Measurements from ENCODE around the gene AOC2.
"Not testable (repeated sequence)": the region's sequence is repeated elsewhere in the genome, so short reads cannot be mapped to it uniquely, and the experiment has no call there.

Gene AOC2

GRCh38 chr17:42868338-42868737 lies 24.0 kb downstream of the AOC2 start:
- DNase-seq (ENCODE audit: low read depth): no peak
- no peak for TF ChIP-seq CTCF (conservative IDR thresholded peaks at IDR 0.05; ENCODE audit: low read depth, low read length)
- H3K4me3 ChIP-seq (ENCODE audit: low read depth, low read length): no peak overlapping the region

GRCh38 chr17:42871647-42872046 lies 27.3 kb downstream of the AOC2 start:
- TF ChIP-seq CTCF (conservative IDR thresholded peaks at IDR 0.05; ENCODE audit: low read depth, low read length): no peak
- no peak overlapping the region for H3K4me3 ChIP-seq (ENCODE audit: low read depth, low read length)
- DNase-seq (ENCODE audit: low read depth): no peak

GRCh38 chr17:42872251-42872965 lies 28.0 kb downstream of the AOC2 start:
- DNase-seq (ENCODE audit: low read depth): no peak
- TF ChIP-seq CTCF (conservative IDR thresholded peaks at IDR 0.05; ENCODE audit: low read depth, low read length): no peak
- no peak overlapping the region for H3K4me3 ChIP-seq (ENCODE audit: low read depth, low read length)

- no peak for DNase-seq (ENCODE audit: low read depth)
- TF ChIP-seq CTCF (conservative IDR thresholded peaks at IDR 0.05; ENCODE audit: low read depth, low read length): no peak
- no peak overlapping the region for H3K4me3 ChIP-seq (ENCODE audit: low read depth, low read length)
Observed at GRCh38 chr17:42873315-42873714, 28.9 kb downstream of the AOC2 start.

GRCh38 chr17:42873932-42874695 lies 29.7 kb downstream of the AOC2 start:
- not testable (repeated sequence) for H3K4me3 ChIP-seq (ENCODE audit: low read depth, low read length); DNase-seq (ENCODE audit: low read depth)

- H3K4me3 ChIP-seq (ENCODE audit: low read depth, low read length): no peak overlapping the region
- no peak for DNase-seq (ENCODE audit: low read depth)
- no peak for TF ChIP-seq CTCF (conservative IDR thresholded peaks at IDR 0.05; ENCODE audit: low read depth, low read length)
Observed at GRCh38 chr17:42877037-42877436, 32.7 kb downstream of the AOC2 start.

- DNase-seq (ENCODE audit: low read depth): peak; percentile 21
- no peak overlapping the region for H3K4me3 ChIP-seq (ENCODE audit: low read depth, low read length)
- no peak for TF ChIP-seq CTCF (conservative IDR thresholded peaks at IDR 0.05; ENCODE audit: low read depth, low read length)
Observed at GRCh38 chr17:42878123-42878880, 33.9 kb downstream of the AOC2 start.

Measured in choroid plexus epithelial cell (primary cell).